ENCODE data around the gene SSTR5. TPM values are rescaled to one million over a fixed set of nuclear protein-coding genes. Genes with fewer than 3 reads are reported as not detected.

SSTR5 gene
- total RNA-seq, 1 donor from 2014 or later = 1.3 TPM

DNA sequence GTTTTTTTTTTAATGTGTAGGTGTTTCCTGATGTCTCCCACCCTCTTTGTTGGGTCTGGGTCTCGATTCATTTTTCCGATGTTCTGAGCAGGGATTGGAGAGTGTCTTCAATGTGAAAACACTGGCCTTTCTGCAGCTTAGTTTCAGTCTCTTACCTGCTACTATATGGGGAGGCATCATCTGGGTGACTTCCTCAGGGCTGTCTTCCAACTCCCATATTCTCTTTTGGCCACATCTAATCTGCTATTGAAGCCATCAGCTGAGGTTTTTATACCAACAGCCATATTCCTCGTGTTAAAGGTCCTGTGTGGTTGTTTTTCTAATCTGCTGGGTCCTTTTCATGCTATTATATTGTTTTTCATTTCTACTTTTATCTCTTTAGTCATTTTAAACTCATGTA, 13.2 kb upstream of the SSTR5 start:
- H3K9me3 Mint-ChIP-seq (ENCODE audit: unreplicated experiment) = peaks cover 7% of the 10 kb centered on the region
- H3K36me3 Mint-ChIP-seq (ENCODE audit: unreplicated experiment) = peaks cover 6% of the 10 kb centered on the region

GRCh38 chr16:1060416-1061340, 11.9 kb upstream of the SSTR5 start:
- Mint-ChIP-seq H3K4me3 (ENCODE audit: unreplicated experiment) (no peak overlapping the region), H3K4me1 (ENCODE audit: low read depth, unreplicated experiment) (peaks cover 2% of the 10 kb centered on the region), H3K27ac (ENCODE audit: unreplicated experiment) (no peak overlapping the region), H3K9me3 (ENCODE audit: unreplicated experiment) (peaks cover 7% of the 10 kb centered on the region), H3K36me3 (ENCODE audit: unreplicated experiment) (peaks cover 6% of the 10 kb centered on the region), H3K27me3 (ENCODE audit: unreplicated experiment) (peaks cover 2% of the 10 kb centered on the region)
- TF ChIP-seq CTCF (IDR thresholded peaks at IDR 0.05; ENCODE audit: partially characterized antibody, unreplicated experiment) = no peak
- no peak for DNase-seq

More for the DNA sequence above, 13.2 kb upstream of the SSTR5 start:
- Mint-ChIP-seq H3K4me3 (ENCODE audit: unreplicated experiment) (no peak overlapping the region), H3K4me1 (ENCODE audit: low read depth, unreplicated experiment) (peaks cover 2% of the 10 kb centered on the region), H3K27me3 (ENCODE audit: unreplicated experiment) (peaks cover 2% of the 10 kb centered on the region), H3K27ac (ENCODE audit: unreplicated experiment) (no peak overlapping the region)
- no peak for DNase-seq
- no peak for TF ChIP-seq CTCF (IDR thresholded peaks at IDR 0.05; ENCODE audit: partially characterized antibody, unreplicated experiment)

GRCh38 chr16:1061769-1062505, 10.6 kb upstream of the SSTR5 start:
- H3K27me3 Mint-ChIP-seq (ENCODE audit: unreplicated experiment) = peaks cover 4% of the 10 kb centered on the region
- no peak for TF ChIP-seq CTCF (IDR thresholded peaks at IDR 0.05; ENCODE audit: partially characterized antibody, unreplicated experiment)
- peaks cover 8% of the 10 kb centered on the region for H3K9me3 Mint-ChIP-seq (ENCODE audit: unreplicated experiment)
- no peak overlapping the region for H3K4me3 Mint-ChIP-seq (ENCODE audit: unreplicated experiment)
- no peak overlapping the region for H3K27ac Mint-ChIP-seq (ENCODE audit: unreplicated experiment)
- DNase-seq = no peak
- peaks cover 2% of the 10 kb centered on the region for H3K4me1 Mint-ChIP-seq (ENCODE audit: low read depth, unreplicated experiment)
- peaks cover 6% of the 10 kb centered on the region for H3K36me3 Mint-ChIP-seq (ENCODE audit: unreplicated experiment)

DNA sequence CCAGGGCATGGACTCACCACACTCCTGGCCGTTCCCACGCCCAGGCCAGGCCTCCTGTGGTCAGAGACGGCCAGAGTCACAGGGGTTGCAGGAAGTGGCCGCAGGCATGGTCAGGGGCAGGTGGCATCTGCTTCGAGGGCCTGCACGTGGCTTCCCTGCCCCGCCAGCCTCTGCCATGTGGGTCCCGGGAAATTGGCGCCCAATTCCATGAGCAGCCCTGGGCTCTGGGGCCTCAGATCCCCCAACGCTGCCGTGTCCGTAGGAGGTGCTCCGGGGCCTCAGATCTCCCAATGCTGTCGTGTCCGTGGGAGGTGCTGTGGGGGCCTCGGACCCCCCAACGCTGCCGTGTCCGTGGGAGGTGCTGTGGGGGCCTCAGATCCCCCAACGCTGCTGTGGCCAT, 9.7 kb upstream of the SSTR5 start:
- H3K4me1 Mint-ChIP-seq (ENCODE audit: low read depth, unreplicated experiment) = peaks cover 2% of the 10 kb centered on the region
- no peak overlapping the region for H3K27ac Mint-ChIP-seq (ENCODE audit: unreplicated experiment)

More for the DNA sequence above, 9.7 kb upstream of the SSTR5 start:
- Mint-ChIP-seq H3K4me3 (ENCODE audit: unreplicated experiment) (no peak overlapping the region), H3K9me3 (ENCODE audit: unreplicated experiment) (peaks cover 8% of the 10 kb centered on the region), H3K27me3 (ENCODE audit: unreplicated experiment) (peaks cover 5% of the 10 kb centered on the region), H3K36me3 (ENCODE audit: unreplicated experiment) (peaks cover 6% of the 10 kb centered on the region)
- DNase-seq = no peak
- TF ChIP-seq CTCF (IDR thresholded peaks at IDR 0.05; ENCODE audit: partially characterized antibody, unreplicated experiment) = no peak
